ENCODE results near the gene TUSC2. TPM values are rescaled to one million over a fixed set of nuclear protein-coding genes. Genes with fewer than 3 reads are reported as not detected.

Gene TUSC2
- total and polyA plus RNA-seq, 9 of the 15 experiments (the other 6 are each of a cell fraction or from before 2014, with no cell fraction given) = 2.8 to 67.5 (median 25.8) TPM

DNA sequence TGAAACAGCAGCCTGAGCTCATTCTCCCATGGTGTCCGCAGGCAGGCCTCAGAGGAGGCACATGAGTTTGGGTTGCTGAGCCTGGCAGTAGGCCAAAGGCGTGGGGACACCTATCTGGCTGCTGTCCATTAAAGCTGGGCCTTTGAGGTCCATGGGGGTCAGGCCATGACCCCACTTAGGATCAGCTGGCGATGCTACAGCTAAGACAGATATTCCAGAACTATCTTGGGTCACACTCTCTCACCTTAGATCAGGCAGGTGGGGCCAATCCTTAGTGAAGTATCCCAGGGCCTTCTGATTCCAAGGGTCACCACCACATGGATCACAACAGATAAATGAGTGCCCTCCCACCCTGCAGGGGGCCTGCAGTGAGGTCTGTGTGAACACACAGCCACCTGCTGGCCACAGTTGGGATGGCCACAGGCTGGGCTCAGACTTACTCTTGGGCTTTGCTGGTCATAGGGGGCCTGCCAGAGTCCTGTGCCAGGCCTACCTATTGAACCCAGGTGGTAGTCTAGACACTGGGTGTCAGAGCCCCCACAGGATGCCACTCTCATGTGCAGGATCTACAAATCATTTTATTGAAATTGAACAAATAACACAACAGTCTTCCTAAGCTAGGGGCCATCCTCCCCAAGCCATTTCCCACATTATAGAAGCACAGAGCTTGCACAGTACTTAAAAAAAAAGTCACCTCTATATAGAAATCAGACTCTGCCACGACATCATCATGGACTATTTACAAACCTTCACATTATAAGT lies 3.5 kb downstream of the TUSC2 start (continued):
- TF ChIP-seq, protein P1, sequence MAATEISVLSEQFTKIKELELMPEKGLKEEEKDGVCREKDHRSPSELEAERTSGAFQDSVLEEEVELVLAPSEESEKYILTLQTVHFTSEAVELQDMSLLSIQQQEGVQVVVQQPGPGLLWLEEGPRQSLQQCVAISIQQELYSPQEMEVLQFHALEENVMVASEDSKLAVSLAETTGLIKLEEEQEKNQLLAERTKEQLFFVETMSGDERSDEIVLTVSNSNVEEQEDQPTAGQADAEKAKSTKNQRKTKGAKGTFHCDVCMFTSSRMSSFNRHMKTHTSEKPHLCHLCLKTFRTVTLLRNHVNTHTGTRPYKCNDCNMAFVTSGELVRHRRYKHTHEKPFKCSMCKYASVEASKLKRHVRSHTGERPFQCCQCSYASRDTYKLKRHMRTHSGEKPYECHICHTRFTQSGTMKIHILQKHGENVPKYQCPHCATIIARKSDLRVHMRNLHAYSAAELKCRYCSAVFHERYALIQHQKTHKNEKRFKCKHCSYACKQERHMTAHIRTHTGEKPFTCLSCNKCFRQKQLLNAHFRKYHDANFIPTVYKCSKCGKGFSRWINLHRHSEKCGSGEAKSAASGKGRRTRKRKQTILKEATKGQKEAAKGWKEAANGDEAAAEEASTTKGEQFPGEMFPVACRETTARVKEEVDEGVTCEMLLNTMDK (IDR thresholded peaks at IDR 0.05; ENCODE audit: borderline replicate concordance, insufficient read depth, low read depth, low read length, poor library complexity, severe bottlenecking) = peak; percentile 68
- no peak for TF ChIP-seq ZFP30 (CRISPR knock-in tag; IDR thresholded peaks at IDR 0.05; ENCODE audit: borderline replicate concordance)
- no peak for TF ChIP-seq RUNX1 (IDR thresholded peaks at IDR 0.05; ENCODE audit: low read depth)
- TF ChIP-seq ZNF583 (CRISPR knock-in tag; IDR thresholded peaks at IDR 0.05) = no peak
- no peak for TF ChIP-seq JUN (IDR thresholded peaks at IDR 0.05; ENCODE audit: borderline replicate concordance, low read depth, low read length)
- no peak for TF ChIP-seq JUN (CRISPR knock-in tag; IDR thresholded peaks at IDR 0.05; ENCODE audit: borderline replicate concordance)
- TF ChIP-seq U2AF1 (optimal IDR thresholded peaks at IDR 0.05; ENCODE audit: low read depth, low read length) = no peak
- TF ChIP-seq BMI1 (IDR thresholded peaks at IDR 0.05; ENCODE audit: low read length) = no peak
- TF ChIP-seq, protein P2, sequence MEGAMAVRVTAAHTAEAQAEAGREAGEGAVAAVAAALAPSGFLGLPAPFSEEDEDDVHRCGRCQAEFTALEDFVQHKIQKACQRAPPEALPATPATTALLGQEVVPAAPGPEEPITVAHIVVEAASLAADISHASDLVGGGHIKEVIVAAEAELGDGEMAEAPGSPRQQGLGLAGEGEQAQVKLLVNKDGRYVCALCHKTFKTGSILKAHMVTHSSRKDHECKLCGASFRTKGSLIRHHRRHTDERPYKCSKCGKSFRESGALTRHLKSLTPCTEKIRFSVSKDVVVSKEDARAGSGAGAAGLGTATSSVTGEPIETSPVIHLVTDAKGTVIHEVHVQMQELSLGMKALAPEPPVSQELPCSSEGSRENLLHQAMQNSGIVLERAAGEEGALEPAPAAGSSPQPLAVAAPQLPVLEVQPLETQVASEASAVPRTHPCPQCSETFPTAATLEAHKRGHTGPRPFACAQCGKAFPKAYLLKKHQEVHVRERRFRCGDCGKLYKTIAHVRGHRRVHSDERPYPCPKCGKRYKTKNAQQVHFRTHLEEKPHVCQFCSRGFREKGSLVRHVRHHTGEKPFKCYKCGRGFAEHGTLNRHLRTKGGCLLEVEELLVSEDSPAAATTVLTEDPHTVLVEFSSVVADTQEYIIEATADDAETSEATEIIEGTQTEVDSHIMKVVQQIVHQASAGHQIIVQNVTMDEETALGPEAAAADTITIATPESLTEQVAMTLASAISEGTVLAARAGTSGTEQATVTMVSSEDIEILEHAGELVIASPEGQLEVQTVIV (CRISPR knock-in tag; IDR thresholded peaks at IDR 0.05; ENCODE audit: borderline replicate concordance) = no peak
- TF ChIP-seq, protein P3, sequence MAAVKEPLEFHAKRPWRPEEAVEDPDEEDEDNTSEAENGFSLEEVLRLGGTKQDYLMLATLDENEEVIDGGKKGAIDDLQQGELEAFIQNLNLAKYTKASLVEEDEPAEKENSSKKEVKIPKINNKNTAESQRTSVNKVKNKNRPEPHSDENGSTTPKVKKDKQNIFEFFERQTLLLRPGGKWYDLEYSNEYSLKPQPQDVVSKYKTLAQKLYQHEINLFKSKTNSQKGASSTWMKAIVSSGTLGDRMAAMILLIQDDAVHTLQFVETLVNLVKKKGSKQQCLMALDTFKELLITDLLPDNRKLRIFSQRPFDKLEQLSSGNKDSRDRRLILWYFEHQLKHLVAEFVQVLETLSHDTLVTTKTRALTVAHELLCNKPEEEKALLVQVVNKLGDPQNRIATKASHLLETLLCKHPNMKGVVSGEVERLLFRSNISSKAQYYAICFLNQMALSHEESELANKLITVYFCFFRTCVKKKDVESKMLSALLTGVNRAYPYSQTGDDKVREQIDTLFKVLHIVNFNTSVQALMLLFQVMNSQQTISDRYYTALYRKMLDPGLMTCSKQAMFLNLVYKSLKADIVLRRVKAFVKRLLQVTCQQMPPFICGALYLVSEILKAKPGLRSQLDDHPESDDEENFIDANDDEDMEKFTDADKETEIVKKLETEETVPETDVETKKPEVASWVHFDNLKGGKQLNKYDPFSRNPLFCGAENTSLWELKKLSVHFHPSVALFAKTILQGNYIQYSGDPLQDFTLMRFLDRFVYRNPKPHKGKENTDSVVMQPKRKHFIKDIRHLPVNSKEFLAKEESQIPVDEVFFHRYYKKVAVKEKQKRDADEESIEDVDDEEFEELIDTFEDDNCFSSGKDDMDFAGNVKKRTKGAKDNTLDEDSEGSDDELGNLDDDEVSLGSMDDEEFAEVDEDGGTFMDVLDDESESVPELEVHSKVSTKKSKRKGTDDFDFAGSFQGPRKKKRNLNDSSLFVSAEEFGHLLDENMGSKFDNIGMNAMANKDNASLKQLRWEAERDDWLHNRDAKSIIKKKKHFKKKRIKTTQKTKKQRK (IDR thresholded peaks at IDR 0.05; ENCODE audit: borderline replicate concordance, low read depth, low read length) = no peak
- TF ChIP-seq, protein P4, sequence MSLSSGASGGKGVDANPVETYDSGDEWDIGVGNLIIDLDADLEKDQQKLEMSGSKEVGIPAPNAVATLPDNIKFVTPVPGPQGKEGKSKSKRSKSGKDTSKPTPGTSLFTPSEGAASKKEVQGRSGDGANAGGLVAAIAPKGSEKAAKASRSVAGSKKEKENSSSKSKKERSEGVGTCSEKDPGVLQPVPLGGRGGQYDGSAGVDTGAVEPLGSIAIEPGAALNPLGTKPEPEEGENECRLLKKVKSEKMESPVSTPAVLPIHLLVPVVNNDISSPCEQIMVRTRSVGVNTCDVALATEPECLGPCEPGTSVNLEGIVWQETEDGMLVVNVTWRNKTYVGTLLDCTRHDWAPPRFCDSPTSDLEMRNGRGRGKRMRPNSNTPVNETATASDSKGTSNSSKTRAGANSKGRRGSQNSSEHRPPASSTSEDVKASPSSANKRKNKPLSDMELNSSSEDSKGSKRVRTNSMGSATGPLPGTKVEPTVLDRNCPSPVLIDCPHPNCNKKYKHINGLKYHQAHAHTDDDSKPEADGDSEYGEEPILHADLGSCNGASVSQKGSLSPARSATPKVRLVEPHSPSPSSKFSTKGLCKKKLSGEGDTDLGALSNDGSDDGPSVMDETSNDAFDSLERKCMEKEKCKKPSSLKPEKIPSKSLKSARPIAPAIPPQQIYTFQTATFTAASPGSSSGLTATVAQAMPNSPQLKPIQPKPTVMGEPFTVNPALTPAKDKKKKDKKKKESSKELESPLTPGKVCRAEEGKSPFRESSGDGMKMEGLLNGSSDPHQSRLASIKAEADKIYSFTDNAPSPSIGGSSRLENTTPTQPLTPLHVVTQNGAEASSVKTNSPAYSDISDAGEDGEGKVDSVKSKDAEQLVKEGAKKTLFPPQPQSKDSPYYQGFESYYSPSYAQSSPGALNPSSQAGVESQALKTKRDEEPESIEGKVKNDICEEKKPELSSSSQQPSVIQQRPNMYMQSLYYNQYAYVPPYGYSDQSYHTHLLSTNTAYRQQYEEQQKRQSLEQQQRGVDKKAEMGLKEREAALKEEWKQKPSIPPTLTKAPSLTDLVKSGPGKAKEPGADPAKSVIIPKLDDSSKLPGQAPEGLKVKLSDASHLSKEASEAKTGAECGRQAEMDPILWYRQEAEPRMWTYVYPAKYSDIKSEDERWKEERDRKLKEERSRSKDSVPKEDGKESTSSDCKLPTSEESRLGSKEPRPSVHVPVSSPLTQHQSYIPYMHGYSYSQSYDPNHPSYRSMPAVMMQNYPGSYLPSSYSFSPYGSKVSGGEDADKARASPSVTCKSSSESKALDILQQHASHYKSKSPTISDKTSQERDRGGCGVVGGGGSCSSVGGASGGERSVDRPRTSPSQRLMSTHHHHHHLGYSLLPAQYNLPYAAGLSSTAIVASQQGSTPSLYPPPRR (CRISPR knock-in tag; IDR thresholded peaks at IDR 0.05; ENCODE audit: borderline replicate concordance) = no peak
